Measurements from ENCODE around the gene PLXNB2. TPM values are rescaled to one million over a fixed set of nuclear protein-coding genes. Genes with fewer than 3 reads are reported as not detected.
A peak's percentile ranks its signal among the peaks of the same experiment; 100 is the strongest.

PLXNB2 gene
- total RNA-seq, 1 experiment from 2014 or later: 236 TPM

DNA sequence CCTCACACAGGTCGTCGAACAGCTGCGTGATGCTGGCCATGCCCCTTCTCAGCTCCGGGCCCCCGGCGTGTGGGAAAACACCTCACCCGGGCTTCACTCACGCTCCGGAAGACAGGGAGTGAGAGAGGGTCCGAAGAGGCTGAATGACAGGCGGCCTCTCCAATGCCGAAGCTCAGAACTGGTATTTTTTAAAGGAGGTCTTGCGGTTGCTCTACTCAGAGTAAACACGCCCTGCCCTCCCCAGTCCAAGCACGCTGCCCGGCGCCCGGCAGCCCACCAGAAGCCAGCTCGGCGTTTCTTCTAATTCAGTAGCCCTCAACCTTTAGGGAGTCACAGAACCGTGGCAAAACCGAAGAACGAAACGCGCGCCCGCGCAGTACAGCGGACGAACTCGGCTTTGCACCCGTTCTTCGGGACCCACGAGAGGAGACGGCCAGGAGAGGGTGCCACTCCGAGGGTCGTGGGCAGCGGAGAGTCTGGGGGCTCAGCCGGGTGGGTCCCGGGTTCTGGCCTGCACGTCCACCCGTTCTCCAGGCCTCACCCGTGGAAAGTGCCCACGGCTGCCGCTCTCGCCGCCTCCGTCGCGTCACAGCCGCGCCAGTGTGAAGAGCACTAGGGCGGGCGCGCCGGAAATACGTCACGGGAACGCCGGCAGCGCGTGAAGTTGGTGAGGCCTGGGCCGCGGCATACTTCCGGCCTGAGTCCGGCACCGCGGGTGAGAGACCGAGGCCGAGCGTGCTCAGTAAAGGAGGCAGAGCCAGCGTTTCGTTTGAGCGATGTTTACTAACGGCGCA lies 62.8 kb downstream of the PLXNB2 start, which contains the start of gene TUBGCP6:
Gene TUBGCP6, minus strand, starts transcription at position 604 of the 794 bp plus-strand sequence. Its CDS starts 564 bp downstream, at position 40.
- Histone ChIP-seq H3K4me1 (ENCODE audit: control insufficient read depth in 1 of 2, insufficient read depth in 2 of 2, low read length in 2 of 2) (peaks cover 23 to 60% of the 10 kb centered on the region in 2 experiments), H3K27me3 (ENCODE audit: insufficient read depth, low read length) (no peaks in the 10 kb centered on the region), H3K4me3 (replicated peaks in 1 of 2; ENCODE audit: low read depth in 1 of 2, low read length in 2 of 2) (peak within 1 kb of the TSS; percentile 93 to 95), H3K4me2 (ENCODE audit: low read length) (peak within 1 kb of the TSS; percentile 92), H3K79me2 (ENCODE audit: insufficient read depth, low read length) (peaks cover 82% of the 10 kb centered on the region), H3K36me3 (ENCODE audit: control insufficient read depth in 1 of 2, insufficient read depth in 2 of 2, low read length in 2 of 2) (peaks cover 3 to 26% of the 10 kb centered on the region in 2 experiments; a peak in 2 of 4 replicates), H3K9me2 (ENCODE audit: insufficient read depth) (no peaks in the 10 kb centered on the region), H3K9ac (ENCODE audit: low read length) (peak within 1 kb of the TSS; percentile 92), H3K9me3 (ENCODE audit: control insufficient read depth in 1 of 2, insufficient read depth in 1 of 2, low read depth in 1 of 2, low read length in 2 of 2) (no peaks in the 10 kb centered on the region), H3K27ac (ENCODE audit: low read depth, low read length) (peak within 1 kb of the TSS; percentile 81), H2AFZ (ENCODE audit: low read depth, low read length, poor library complexity, severe bottlenecking) (no peak within 1 kb of the TSS), H4K20me1 (ENCODE audit: insufficient read depth) (no peaks in the 10 kb centered on the region)
- ChIA-PET CTCF (interaction anchor here (0.8 kb wide), 1 partner anchor 9 kb away, joined by 3 read pairs; no protein-coding TSS in a partner anchor), POLR2A (no interaction called here), RAD21 (ENCODE audit: low non-redundant PET in 1 of 2, low total read pairs in 2 of 2, uncharacterized antibody in 2 of 2, unreplicated experiment in 2 of 2) (no interaction called here)
- ATAC-seq (peak; percentile 77), DNase-seq (ENCODE audit: low read depth, low spot score) (peak; percentile 83)
- BruUV-seq (replicated peaks): TSS peak; percentile 45
- intact Hi-C loops (cut with micrococcal nuclease): no loop called here
- TF ChIP-seq, protein P1, sequence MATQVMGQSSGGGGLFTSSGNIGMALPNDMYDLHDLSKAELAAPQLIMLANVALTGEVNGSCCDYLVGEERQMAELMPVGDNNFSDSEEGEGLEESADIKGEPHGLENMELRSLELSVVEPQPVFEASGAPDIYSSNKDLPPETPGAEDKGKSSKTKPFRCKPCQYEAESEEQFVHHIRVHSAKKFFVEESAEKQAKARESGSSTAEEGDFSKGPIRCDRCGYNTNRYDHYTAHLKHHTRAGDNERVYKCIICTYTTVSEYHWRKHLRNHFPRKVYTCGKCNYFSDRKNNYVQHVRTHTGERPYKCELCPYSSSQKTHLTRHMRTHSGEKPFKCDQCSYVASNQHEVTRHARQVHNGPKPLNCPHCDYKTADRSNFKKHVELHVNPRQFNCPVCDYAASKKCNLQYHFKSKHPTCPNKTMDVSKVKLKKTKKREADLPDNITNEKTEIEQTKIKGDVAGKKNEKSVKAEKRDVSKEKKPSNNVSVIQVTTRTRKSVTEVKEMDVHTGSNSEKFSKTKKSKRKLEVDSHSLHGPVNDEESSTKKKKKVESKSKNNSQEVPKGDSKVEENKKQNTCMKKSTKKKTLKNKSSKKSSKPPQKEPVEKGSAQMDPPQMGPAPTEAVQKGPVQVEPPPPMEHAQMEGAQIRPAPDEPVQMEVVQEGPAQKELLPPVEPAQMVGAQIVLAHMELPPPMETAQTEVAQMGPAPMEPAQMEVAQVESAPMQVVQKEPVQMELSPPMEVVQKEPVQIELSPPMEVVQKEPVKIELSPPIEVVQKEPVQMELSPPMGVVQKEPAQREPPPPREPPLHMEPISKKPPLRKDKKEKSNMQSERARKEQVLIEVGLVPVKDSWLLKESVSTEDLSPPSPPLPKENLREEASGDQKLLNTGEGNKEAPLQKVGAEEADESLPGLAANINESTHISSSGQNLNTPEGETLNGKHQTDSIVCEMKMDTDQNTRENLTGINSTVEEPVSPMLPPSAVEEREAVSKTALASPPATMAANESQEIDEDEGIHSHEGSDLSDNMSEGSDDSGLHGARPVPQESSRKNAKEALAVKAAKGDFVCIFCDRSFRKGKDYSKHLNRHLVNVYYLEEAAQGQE (IDR thresholded peaks at IDR 0.05; ENCODE audit: low read depth): no peak
- TF ChIP-seq YY1 (IDR thresholded peaks at IDR 0.05; ENCODE audit: extremely low read depth, insufficient replicate concordance, low read depth, low read length) (no peak), POLR2AphosphoS5 (IDR thresholded peaks at IDR 0.05; ENCODE audit: low read depth, low read length) (peak; percentile 94), CEBPB (IDR thresholded peaks at IDR 0.05; ENCODE audit: low read depth) (no peak), SRF (IDR thresholded peaks at IDR 0.05; ENCODE audit: low read depth) (peak; percentile 96), ZFX (IDR thresholded peaks at IDR 0.05) (peak; percentile 87; the same call in 1 of the 2 replicates), EGR1 (IDR thresholded peaks at IDR 0.05; ENCODE audit: low read depth) (no peak), EZH2 (IDR thresholded peaks at IDR 0.05) (no peak), JUND (IDR thresholded peaks at IDR 0.05) (no peak), ELF1 (IDR thresholded peaks at IDR 0.05; ENCODE audit: borderline replicate concordance, low read depth) (no peak; the same call in 1 of the 2 replicates), RAD21 (IDR thresholded peaks at IDR 0.05; ENCODE audit: low read depth) (no peak), FOSL1 (IDR thresholded peaks at IDR 0.05; ENCODE audit: low read depth) (no peak), TCF7L2 (IDR thresholded peaks at IDR 0.05; ENCODE audit: borderline replicate concordance, extremely low read depth, insufficient read depth, insufficient read length) (no peak), SIN3A (IDR thresholded peaks at IDR 0.05; ENCODE audit: low read depth) (peak; percentile 85), CBX3 (IDR thresholded peaks at IDR 0.05; ENCODE audit: low read depth) (no peak), SP1 (IDR thresholded peaks at IDR 0.05; ENCODE audit: low read depth) (peak; percentile 56; the same call in 1 of the 2 replicates)
- TF ChIP-seq, protein P2, sequence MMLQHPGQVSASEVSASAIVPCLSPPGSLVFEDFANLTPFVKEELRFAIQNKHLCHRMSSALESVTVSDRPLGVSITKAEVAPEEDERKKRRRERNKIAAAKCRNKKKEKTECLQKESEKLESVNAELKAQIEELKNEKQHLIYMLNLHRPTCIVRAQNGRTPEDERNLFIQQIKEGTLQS (IDR thresholded peaks at IDR 0.05): no peak
- TF ChIP-seq, protein P3, sequence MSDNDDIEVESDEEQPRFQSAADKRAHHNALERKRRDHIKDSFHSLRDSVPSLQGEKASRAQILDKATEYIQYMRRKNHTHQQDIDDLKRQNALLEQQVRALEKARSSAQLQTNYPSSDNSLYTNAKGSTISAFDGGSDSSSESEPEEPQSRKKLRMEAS (IDR thresholded peaks at IDR 0.05): peak; percentile 94
- TF ChIP-seq, protein P4, sequence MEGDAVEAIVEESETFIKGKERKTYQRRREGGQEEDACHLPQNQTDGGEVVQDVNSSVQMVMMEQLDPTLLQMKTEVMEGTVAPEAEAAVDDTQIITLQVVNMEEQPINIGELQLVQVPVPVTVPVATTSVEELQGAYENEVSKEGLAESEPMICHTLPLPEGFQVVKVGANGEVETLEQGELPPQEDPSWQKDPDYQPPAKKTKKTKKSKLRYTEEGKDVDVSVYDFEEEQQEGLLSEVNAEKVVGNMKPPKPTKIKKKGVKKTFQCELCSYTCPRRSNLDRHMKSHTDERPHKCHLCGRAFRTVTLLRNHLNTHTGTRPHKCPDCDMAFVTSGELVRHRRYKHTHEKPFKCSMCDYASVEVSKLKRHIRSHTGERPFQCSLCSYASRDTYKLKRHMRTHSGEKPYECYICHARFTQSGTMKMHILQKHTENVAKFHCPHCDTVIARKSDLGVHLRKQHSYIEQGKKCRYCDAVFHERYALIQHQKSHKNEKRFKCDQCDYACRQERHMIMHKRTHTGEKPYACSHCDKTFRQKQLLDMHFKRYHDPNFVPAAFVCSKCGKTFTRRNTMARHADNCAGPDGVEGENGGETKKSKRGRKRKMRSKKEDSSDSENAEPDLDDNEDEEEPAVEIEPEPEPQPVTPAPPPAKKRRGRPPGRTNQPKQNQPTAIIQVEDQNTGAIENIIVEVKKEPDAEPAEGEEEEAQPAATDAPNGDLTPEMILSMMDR (IDR thresholded peaks at IDR 0.05 in 2 of 3, conservative IDR thresholded peaks at IDR 0.05 in 1 of 3; ENCODE audit: borderline replicate concordance in 1 of 3, insufficient read depth in 1 of 3, low read depth in 2 of 3, low read length in 2 of 3): peak in 2 of 3 experiments; percentile 33 to 35; a peak in 4 of 6 replicates
